Measurements from ENCODE around the gene RBM44.

DNA sequence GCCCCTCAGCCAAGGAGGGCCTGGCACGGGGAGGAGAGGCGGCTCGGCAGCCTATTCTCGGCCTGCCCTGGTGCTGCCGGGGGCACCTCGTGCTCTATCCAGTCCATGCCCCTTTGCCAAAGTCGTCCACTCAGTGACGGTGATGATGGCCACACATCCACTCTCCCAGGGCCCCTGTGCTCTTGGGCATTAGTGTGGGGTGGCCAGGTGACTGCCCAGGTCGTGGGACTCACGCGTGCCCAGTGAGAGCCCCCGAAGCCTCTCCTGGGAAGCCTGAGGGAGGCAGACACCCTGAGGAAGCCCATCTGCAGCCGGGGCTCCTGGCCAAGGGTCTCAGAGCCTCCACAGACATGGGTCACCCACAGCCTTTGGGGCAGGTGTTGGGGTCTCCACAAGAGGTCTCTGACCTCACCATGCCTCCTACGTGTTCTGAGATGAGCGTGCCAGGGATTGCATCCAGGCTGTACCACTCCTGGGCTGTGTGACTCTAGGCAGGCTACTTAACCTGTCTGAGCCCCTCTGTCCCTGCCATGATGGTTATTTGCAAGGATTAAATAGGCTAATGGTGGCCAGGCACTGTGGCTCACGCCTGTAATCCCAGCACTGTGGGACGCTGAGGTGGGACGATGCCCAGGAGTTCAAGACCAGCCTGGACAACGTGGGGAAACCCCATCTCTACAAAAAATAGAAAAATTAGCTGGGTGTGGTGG lies 73.8 kb downstream of the RBM44 start:
- TF ChIP-seq POLR2A (IDR thresholded peaks at IDR 0.05; ENCODE audit: low read depth, low read length) (no peak), POLR2AphosphoS5 (IDR thresholded peaks at IDR 0.05; ENCODE audit: low read depth, low read length) (no peak), TAF1 (IDR thresholded peaks at IDR 0.05; ENCODE audit: borderline replicate concordance, low read depth, low read length) (no peak)

All from GM12892 (cell line).